GM19468 (cell line): ENCODE data around the gene LIMK2.

Experiments used
- ATAC-seq: cut with Tn5 transposase; IDR thresholded peaks from one replicate; pipeline ENCODE4 v1.9.1; 2021; ENCODE audit warnings: mild to moderate bottlenecking, moderate library complexity, moderate number of reproducible peaks; ENCODE audit not compliant: unreplicated experiment; ENCODE audit errors: extremely low read depth

LIMK2 gene

DNA sequence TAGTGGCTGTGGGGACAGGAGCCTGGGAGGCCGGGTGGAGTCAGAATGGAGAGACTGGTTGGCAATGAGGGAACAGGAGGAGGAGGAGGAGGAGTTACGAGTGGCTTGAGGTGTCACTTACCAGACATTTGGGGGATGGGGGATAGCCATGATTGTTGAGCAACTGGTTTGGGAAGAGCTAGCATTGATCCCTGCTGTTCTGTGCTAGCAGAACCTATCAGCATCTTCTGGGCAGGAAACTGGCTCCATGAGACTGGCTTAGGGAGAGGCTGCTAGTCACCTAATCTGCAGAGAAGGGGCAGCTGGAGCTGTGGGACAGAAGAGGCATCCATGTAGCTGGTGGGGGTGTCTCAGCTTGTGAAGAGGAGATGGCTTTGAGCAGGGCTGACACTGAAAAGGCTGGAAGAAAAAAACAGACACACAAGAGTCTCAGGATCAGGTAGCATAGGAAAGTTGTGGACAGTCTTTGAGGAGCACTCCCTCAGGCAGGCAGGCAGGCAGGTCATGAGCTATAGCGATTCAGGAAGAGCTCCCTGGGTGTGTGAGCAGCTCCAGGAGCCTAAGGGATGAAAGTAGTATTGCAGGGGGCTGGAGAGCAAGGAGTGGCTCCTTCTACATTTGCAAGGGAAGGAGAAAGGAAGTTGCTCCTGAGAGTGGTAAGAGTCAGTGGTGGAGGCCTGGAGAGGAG is 57.9 kb downstream of the LIMK2 start:
- no peak for ATAC-seq

- ATAC-seq, result no peak
These were observed 58.9 kb downstream of the LIMK2 start for GRCh38 chr22:31271026-31271425.

DNA sequence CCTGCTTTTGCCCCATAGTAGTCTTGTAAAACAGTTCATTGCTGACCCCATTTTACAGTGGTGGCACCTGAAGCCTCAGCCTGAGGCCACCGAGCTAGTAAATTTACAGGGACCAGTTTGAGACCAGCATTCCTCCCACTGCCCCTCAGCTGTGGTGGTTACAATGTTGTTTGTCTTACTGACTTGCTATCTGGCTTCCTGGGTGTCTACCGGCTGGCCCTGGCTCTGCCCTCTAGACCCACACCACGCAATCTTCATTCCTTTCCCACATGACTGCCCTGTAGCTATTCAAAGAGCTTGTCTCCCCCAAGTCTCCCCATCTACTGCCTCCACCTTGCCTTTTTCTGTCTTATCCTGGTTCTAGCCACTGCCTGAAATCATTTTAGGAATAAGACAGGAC is 59.4 kb downstream of the LIMK2 start:
- no peak for ATAC-seq

DNA sequence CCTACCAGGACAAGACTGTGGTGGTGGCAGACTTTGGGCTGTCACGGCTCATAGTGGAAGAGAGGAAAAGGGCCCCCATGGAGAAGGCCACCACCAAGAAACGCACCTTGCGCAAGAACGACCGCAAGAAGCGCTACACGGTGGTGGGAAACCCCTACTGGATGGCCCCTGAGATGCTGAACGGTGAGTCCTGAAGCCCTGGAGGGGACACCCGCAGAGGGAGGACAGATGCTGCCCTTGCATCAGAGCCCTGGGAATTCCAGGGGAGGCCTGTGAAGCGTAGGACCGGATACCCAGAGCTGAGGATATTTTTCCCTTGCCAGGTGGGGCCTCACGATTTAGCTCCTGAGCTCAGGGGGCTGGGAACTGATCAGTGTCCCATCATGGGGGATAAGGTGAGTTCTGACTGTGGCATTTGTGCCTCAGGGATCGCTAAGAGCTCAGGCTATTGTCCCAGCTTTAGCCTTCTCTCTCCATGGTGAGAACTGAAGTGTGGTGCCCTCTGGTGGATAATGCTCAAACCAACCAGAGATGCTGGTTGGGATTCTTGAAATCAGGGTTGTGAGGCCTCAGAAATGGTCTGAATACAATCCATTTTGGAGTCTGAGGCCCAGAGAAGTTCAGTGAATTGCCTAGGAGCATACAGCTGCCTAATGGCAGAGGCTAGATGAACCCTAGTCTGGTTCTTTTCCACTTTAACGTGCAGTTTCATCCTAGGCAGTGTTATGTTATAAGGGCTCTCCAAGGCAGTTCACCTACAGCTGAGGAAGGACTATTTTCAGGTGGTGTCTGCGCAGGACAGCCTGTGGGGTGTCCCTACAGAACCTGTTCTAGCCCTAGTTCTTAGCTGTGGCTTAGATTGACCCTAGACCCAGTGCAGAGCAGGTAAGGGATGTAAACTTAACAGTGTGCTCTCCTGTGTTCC is 60.7 kb downstream of the LIMK2 start:
- ATAC-seq, result no peak

GRCh38 chr22:31274017-31274416 is 61.9 kb downstream of the LIMK2 start:
- no peak for ATAC-seq

DNA sequence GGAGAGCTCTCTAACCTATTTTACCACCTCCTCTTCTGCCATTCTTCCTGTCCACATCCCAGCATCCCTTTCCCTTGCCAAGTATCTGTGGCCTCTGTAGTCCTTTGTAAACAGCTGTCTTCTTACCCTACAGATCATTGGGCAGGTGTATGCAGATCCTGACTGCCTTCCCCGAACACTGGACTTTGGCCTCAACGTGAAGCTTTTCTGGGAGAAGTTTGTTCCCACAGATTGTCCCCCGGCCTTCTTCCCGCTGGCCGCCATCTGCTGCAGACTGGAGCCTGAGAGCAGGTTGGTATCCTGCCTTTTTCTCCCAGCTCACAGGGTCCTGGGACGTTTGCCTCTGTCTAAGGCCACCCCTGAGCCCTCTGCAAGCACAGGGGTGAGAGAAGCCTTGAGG is 62.9 kb downstream of the LIMK2 start:
- ATAC-seq, result no peak

DNA sequence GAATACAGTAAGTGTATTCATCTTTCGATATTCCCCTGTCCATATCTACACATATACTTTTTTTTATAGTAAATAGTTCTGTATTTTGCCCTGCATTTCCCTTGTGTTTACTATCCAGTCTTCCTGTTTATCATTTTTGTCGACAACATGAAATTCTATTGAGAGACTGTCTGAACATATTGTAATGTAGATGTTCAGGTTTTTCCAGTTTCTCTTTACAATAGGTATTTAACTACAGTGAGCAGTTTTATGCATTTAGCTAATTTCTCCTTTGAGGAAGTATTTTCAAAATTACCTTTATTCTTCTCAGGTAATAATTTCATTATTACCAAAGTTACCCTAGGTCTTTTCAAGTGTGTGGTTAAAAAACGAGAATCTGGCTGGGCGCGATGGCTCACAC is 63.5 kb downstream of the LIMK2 start:
- no peak for ATAC-seq

GRCh38 chr22:31276426-31277167 is 64.5 kb downstream of the LIMK2 start:
- ATAC-seq, result no peak

- no peak for ATAC-seq
These were observed 65.6 kb downstream of the LIMK2 start for GRCh38 chr22:31277741-31278140.

- ATAC-seq, result no peak
These were observed 66.1 kb downstream of the LIMK2 start for GRCh38 chr22:31278151-31278621.

DNA sequence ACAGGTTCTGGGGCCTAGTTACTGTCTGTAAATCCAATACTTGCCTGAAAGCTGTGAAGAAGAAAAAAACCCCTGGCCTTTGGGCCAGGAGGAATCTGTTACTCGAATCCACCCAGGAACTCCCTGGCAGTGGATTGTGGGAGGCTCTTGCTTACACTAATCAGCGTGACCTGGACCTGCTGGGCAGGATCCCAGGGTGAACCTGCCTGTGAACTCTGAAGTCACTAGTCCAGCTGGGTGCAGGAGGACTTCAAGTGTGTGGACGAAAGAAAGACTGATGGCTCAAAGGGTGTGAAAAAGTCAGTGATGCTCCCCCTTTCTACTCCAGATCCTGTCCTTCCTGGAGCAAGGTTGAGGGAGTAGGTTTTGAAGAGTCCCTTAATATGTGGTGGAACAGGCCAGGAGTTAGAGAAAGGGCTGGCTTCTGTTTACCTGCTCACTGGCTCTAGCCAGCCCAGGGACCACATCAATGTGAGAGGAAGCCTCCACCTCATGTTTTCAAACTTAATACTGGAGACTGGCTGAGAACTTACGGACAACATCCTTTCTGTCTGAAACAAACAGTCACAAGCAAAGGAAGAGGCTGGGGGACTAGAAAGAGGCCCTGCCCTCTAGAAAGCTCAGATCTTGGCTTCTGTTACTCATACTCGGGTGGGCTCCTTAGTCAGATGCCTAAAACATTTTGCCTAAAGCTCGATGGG is 66.7 kb downstream of the LIMK2 start:
- no peak for ATAC-seq

DNA sequence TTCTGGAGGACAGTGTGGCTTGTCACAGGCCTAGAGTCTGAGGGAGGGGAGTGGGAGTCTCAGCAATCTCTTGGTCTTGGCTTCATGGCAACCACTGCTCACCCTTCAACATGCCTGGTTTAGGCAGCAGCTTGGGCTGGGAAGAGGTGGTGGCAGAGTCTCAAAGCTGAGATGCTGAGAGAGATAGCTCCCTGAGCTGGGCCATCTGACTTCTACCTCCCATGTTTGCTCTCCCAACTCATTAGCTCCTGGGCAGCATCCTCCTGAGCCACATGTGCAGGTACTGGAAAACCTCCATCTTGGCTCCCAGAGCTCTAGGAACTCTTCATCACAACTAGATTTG is 67.2 kb downstream of the LIMK2 start:
- no peak for ATAC-seq

- no peak for ATAC-seq
These were observed 67.9 kb downstream of the LIMK2 start for GRCh38 chr22:31279821-31280505.

- no peak for ATAC-seq
These were observed 69.6 kb downstream of the LIMK2 start for GRCh38 chr22:31281733-31282132.

GRCh38 chr22:31282748-31283468 is 70.8 kb downstream of the LIMK2 start:
- ATAC-seq, result no peak

DNA sequence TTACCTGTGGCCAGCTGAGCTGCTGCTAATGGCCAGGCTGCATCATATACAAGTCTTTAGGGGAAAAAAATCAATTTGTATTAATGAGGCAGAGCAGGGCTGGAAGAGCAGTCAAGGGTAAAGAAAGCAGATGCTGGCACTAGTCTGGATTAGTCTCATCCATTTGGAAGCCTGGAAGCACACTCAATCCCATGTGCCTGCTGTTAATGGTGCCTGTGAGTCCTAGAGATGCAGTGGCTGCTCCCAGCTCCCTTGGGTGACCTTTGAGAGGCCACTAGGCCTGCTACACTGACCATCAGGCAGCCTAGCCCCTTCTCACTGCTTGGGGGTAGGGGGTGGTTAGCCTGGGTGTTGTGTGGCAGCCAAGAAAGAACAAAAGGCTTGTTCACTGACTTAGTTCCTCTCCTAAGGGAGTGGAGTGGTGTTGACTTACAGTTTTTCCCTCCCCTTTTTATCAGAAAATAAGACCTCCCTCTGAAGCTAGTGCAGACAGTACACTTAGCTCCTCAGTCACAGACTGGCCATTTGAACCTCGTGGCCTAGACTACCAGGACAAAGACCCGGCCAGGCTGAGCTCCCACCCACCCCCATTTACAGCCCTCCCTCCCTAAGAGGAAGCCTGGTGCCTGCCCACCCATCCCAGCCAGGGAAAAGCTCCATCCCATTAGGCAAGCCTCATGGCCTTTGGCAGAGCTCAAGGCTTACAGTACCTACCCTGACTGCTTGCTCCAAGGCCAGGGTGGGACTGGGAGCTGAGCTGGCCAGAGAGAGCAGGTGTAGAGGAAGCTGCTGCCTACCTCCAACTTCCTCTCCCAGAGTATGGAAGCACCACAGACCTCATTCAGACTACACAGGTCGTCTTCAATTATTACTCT is 72.4 kb downstream of the LIMK2 start:
- ATAC-seq, result no peak

- no peak for ATAC-seq
These were observed 74.5 kb downstream of the LIMK2 start for GRCh38 chr22:31286360-31287255.
